ENCODE data around the gene FILIP1L. TPM values are rescaled to one million over a fixed set of nuclear protein-coding genes. Genes with fewer than 3 reads are reported as not detected.

The FILIP1L gene
- total and polyA plus RNA-seq, 2 donors (not counting 1 experiment from before 2014, with no cell fraction given) = 0.32 to 0.48 TPM

- Histone ChIP-seq H3K4me2 (replicated peaks; ENCODE audit: low read depth, low read length, poor library complexity, severe bottlenecking) (no peak overlapping the region), H2AFZ (ENCODE audit: insufficient read depth, low read depth, low read length, poor library complexity, severe bottlenecking) (no peak overlapping the region), H3K27me3 (replicated peaks in 1 of 4; ENCODE audit: control extremely low read depth in 1 of 4, control insufficient read depth in 3 of 4, insufficient read depth in 4 of 4, low read length in 3 of 4) (no peaks in the 10 kb centered on the region), H3K4me3 (ENCODE audit: control extremely low read depth in 1 of 5, extremely low read depth in 1 of 5, insufficient read depth in 1 of 5, low read depth in 2 of 5, low read length in 4 of 5) (no peak overlapping the region), H3K9ac (ENCODE audit: low read length) (no peak overlapping the region), H3K9me3 (ENCODE audit: control extremely low read depth in 1 of 3, control insufficient read depth in 2 of 3, insufficient read depth in 1 of 3, low read length in 2 of 3) (no peaks in the 10 kb centered on the region), H3K79me2 (ENCODE audit: control insufficient read depth, insufficient read depth, low read length) (no peaks in the 10 kb centered on the region), H4K20me1 (ENCODE audit: control insufficient read depth, insufficient read depth, low read length, poor library complexity, severe bottlenecking) (no peaks in the 10 kb centered on the region), H3K27ac (ENCODE audit: low read length in 2 of 2) (no peak overlapping the region), H3K4me1 (ENCODE audit: control insufficient read depth in 2 of 2, insufficient read depth in 2 of 2, low read length in 2 of 2) (no peaks in the 10 kb centered on the region), H3K36me3 (replicated peaks in 1 of 2; ENCODE audit: control extremely low read depth in 1 of 2, control insufficient read depth in 1 of 2, extremely low read depth in 1 of 2, insufficient read depth in 2 of 2, low read length in 1 of 2) (no peaks in the 10 kb centered on the region)
- Mint-ChIP-seq H3K9me3 (ENCODE audit: insufficient read depth) (no peaks in the 10 kb centered on the region), H3K4me3 (no peak overlapping the region), H3K27me3 (no peaks in the 10 kb centered on the region), H3K27ac (no peak overlapping the region), H3K4me1 (peaks cover 2% of the 10 kb centered on the region)
- DNase-seq (no peak), ATAC-seq (ENCODE audit: low read depth) (no peak)
- TF ChIP-seq CTCF (IDR thresholded peaks at IDR 0.05) (no peak), EZH2 (IDR thresholded peaks at IDR 0.05; ENCODE audit: borderline replicate concordance, insufficient read depth, low read depth, low read length, poor library complexity, severe bottlenecking) (no peak)
- WGBS (ENCODE audit: insufficient coverage) = no CpG with 5 or more reads among the region's 8 CpGs
- CTCF ChIA-PET = no interaction called here
- POLR2A ChIA-PET = no interaction called here
- intact Hi-C loops (cut with micrococcal nuclease) = no loop called here
These were observed 141.8 kb downstream of the FILIP1L start for GRCh38 chr3:99972380-99973104.

- H3K4me1 Mint-ChIP-seq = peaks cover 2% of the 10 kb centered on the region
- intact Hi-C loops (cut with micrococcal nuclease) = no loop called here
- H3K27ac ChIP-seq (ENCODE audit: low read length in 2 of 2) = no peak overlapping the region
- no peaks in the 10 kb centered on the region for H3K27me3 ChIP-seq (replicated peaks in 1 of 4; ENCODE audit: control extremely low read depth in 1 of 4, control insufficient read depth in 3 of 4, insufficient read depth in 4 of 4, low read length in 3 of 4)
- no peak overlapping the region for H3K27ac Mint-ChIP-seq
- ATAC-seq (ENCODE audit: low read depth) (no peak), DNase-seq (no peak)
- CTCF ChIA-PET = no interaction called here
- no peak for TF ChIP-seq EZH2 (IDR thresholded peaks at IDR 0.05; ENCODE audit: borderline replicate concordance, insufficient read depth, low read depth, low read length, poor library complexity, severe bottlenecking)
- no peak for TF ChIP-seq CTCF (IDR thresholded peaks at IDR 0.05)
- no peaks in the 10 kb centered on the region for H3K79me2 ChIP-seq (ENCODE audit: control insufficient read depth, insufficient read depth, low read length)
- H3K4me1 ChIP-seq (ENCODE audit: control insufficient read depth in 2 of 2, insufficient read depth in 2 of 2, low read length in 2 of 2) = no peaks in the 10 kb centered on the region
- H4K20me1 ChIP-seq (ENCODE audit: control insufficient read depth, insufficient read depth, low read length, poor library complexity, severe bottlenecking) = no peaks in the 10 kb centered on the region
- no peak overlapping the region for H2AFZ ChIP-seq (ENCODE audit: insufficient read depth, low read depth, low read length, poor library complexity, severe bottlenecking)
- no CpG with 5 or more reads among the region's 3 CpGs for WGBS (ENCODE audit: insufficient coverage)
- POLR2A ChIA-PET = no interaction called here
- no peaks in the 10 kb centered on the region for H3K9me3 Mint-ChIP-seq (ENCODE audit: insufficient read depth)
- no peak overlapping the region for H3K4me3 Mint-ChIP-seq
- H3K9ac ChIP-seq (ENCODE audit: low read length) = no peak overlapping the region
- H3K4me3 ChIP-seq (ENCODE audit: control extremely low read depth in 1 of 5, extremely low read depth in 1 of 5, insufficient read depth in 1 of 5, low read depth in 2 of 5, low read length in 4 of 5) = no peak overlapping the region
- H3K36me3 ChIP-seq (replicated peaks in 1 of 2; ENCODE audit: control extremely low read depth in 1 of 2, control insufficient read depth in 1 of 2, extremely low read depth in 1 of 2, insufficient read depth in 2 of 2, low read length in 1 of 2) = no peaks in the 10 kb centered on the region
- H3K4me2 ChIP-seq (replicated peaks; ENCODE audit: low read depth, low read length, poor library complexity, severe bottlenecking) = no peak overlapping the region
- no peaks in the 10 kb centered on the region for H3K9me3 ChIP-seq (ENCODE audit: control extremely low read depth in 1 of 3, control insufficient read depth in 2 of 3, insufficient read depth in 1 of 3, low read length in 2 of 3)
- no peaks in the 10 kb centered on the region for H3K27me3 Mint-ChIP-seq
These were observed 142.5 kb downstream of the FILIP1L start for GRCh38 chr3:99971761-99972160.

Measured in B cell (primary cell).